PC-9 (cell line): ENCODE results near the gene MTCL3.

Experiments used
- BruUV-seq: library from RNA; stranded (reverse); fragments of 400-500 nt; replicated peaks from 2 replicates; lab custom pipeline; 2021; lab: Mats Ljungman, UMichigan
- CTCF ChIA-PET: fragments of 300-600 bp; sonication (Branson Sonifier 250); formaldehyde crosslinking; loops from one replicate; lab custom pipeline; 2022; ENCODE audit warnings: antibody characterized with exemption; lab: Charles Lee
- POLR2A ChIA-PET: fragments of 300-600 bp; sonication (Branson Sonifier 250); formaldehyde crosslinking; loops from one replicate; lab custom pipeline; 2022; ENCODE audit warnings: antibody characterized with exemption; ENCODE audit not compliant: unreplicated experiment; lab: Charles Lee
- DNase-seq, 2 experiments: peaks; one replicate each; pipeline versions ENCODE4 v3.0.0 to v3.0.0-alpha.2; 2015 to 2022; ENCODE audit warnings: mixed read lengths in 1 of 2
- H2AFZ ChIP-seq: fragments of 200-600 bp; sonication (generic); 2 replicates; pipeline ENCODE4 v1.8.1; 2017; ENCODE audit warnings: antibody characterized with exemption
- H3F3A ChIP-seq: fragments of 200-600 bp; sonication (generic); 2 replicates; pipeline ENCODE4 v1.8.1; 2017; ENCODE audit warnings: antibody characterized with exemption, mild to moderate bottlenecking, low read depth; ENCODE audit not compliant: insufficient read depth
- H3K27ac ChIP-seq: fragments of 200-600 bp; sonication (generic); 2 replicates; pipeline ENCODE4 v1.6.1; 2016; ENCODE audit warnings: mixed run types
- H3K27me3 ChIP-seq: fragments of 200-600 bp; sonication (generic); 2 replicates; pipeline ENCODE4 v1.6.1; 2016; ENCODE audit warnings: low read depth, mixed run types; ENCODE audit not compliant: insufficient read depth
- H3K36me3 ChIP-seq: fragments of 200-600 bp; sonication (generic); 2 replicates; pipeline ENCODE4 v1.6.1; 2016; ENCODE audit warnings: low read depth, mixed run types
- H3K4me1 ChIP-seq: fragments of 200-600 bp; sonication (generic); replicated peaks from 2 replicates; pipeline ENCODE4 v1.6.1; 2016; ENCODE audit warnings: mixed run types; ENCODE audit not compliant: insufficient read depth
- H3K4me2 ChIP-seq: fragments of 200-600 bp; sonication (generic); 2 replicates; pipeline ENCODE4 v1.6.1; 2017; ENCODE audit warnings: mixed run types
- H3K4me3 ChIP-seq: fragments of 200-600 bp; sonication (generic); 2 replicates; pipeline ENCODE4 v1.6.1; 2016; ENCODE audit warnings: mixed run types
- H3K79me2 ChIP-seq: fragments of 200-600 bp; sonication (generic); 2 replicates; pipeline ENCODE4 v1.6.1; 2017; ENCODE audit warnings: low read depth, mixed run types
- H3K9me2 ChIP-seq: fragments of 200-600 bp; sonication (generic); 2 replicates; pipeline ENCODE4 v1.8.1; 2017; ENCODE audit warnings: mild to moderate bottlenecking; ENCODE audit not compliant: insufficient read depth
- H3K9me3 ChIP-seq: fragments of 200-600 bp; sonication (generic); 2 replicates; pipeline ENCODE4 v1.8.1; 2016; ENCODE audit warnings: low read depth; ENCODE audit not compliant: insufficient read depth
- H4K20me1 ChIP-seq: fragments of 200-600 bp; sonication (generic); 2 replicates; pipeline ENCODE4 v1.8.1; 2017; ENCODE audit not compliant: insufficient read depth
- CTCF ChIP-seq: fragments of 200-600 bp; sonication (generic); conservative IDR thresholded peaks from 2 replicates; pipeline ENCODE4 v1.6.1; 2017; ENCODE audit warnings: mixed run types, antibody characterized with exemption, mild to moderate bottlenecking, moderate library complexity
- EZH2 ChIP-seq: fragments of 200-600 bp; sonication (generic); IDR thresholded peaks from 2 replicates; pipeline ENCODE4 v1.8.0; 2017; ENCODE audit warnings: antibody characterized with exemption, low read depth
- intact Hi-C: fragments of 100-400 bp; cut with micrococcal nuclease; formaldehyde crosslinking; loops from one replicate; pipeline ENCODE4 v1.10.0; 2022; ENCODE audit not compliant: unreplicated experiment

The MTCL3 gene

GRCh38 chr6:127460465-127460864, 58.7 kb downstream of the MTCL3 start:
- intact Hi-C loops, result loop anchor here (10.0 kb wide), 2 partner anchors 184 to 234 kb away; no protein-coding TSS in a partner anchor
- Histone ChIP-seq H3K27me3 (no peaks in the 10 kb centered on the region), H2AFZ (no peak overlapping the region), H3K4me3 (no peak overlapping the region), H3K27ac (no peak overlapping the region), H3K79me2 (no peaks in the 10 kb centered on the region), H3K9me3 (no peaks in the 10 kb centered on the region), H3K36me3 (no peaks in the 10 kb centered on the region), H4K20me1 (no peaks in the 10 kb centered on the region), H3K4me1 (no peaks in the 10 kb centered on the region), H3K4me2 (no peak overlapping the region), H3K9me2 (no peaks in the 10 kb centered on the region), H3F3A (no peaks in the 10 kb centered on the region)
- ChIA-PET POLR2A (no interaction called here), CTCF (interaction anchor here (0.7 to 1.1 kb wide), 2 partner anchors 9 to 13 kb away, joined by 3 to 5 read pairs; no protein-coding TSS in a partner anchor)
- DNase-seq, result no peak
- TF ChIP-seq CTCF, result no peak
- TF ChIP-seq EZH2, result no peak
- no TSS peak for BruUV-seq

GRCh38 chr6:127459231-127459641, 59.9 kb downstream of the MTCL3 start, which contains the start of gene KIAA0408:
KIAA0408 (minus strand) TSS chr6:127459389; CDS start chr6:127453981, 5,408 bp downstream.
- Histone ChIP-seq H4K20me1 (no peaks in the 10 kb centered on the region), H2AFZ (no peak within 1 kb of the TSS), H3K27ac (no peak within 1 kb of the TSS), H3K9me3 (no peaks in the 10 kb centered on the region), H3K79me2 (no peaks in the 10 kb centered on the region), H3K4me3 (no peak within 1 kb of the TSS), H3K4me1 (no peaks in the 10 kb centered on the region), H3K36me3 (no peaks in the 10 kb centered on the region), H3F3A (no peaks in the 10 kb centered on the region), H3K9me2 (no peaks in the 10 kb centered on the region), H3K27me3 (no peaks in the 10 kb centered on the region), H3K4me2 (no peak within 1 kb of the TSS)
- no peak for TF ChIP-seq CTCF
- POLR2A ChIA-PET, result no interaction called here
- DNase-seq, result no peak
- intact Hi-C loops, result no loop called here
- CTCF ChIA-PET, result no interaction called here
- BruUV-seq, result no TSS peak

- Histone ChIP-seq H3K4me1 (no peaks in the 10 kb centered on the region), H3K27ac (no peak overlapping the region), H3K9me2 (no peaks in the 10 kb centered on the region), H3K36me3 (no peaks in the 10 kb centered on the region), H3K4me3 (no peak overlapping the region), H3K27me3 (no peaks in the 10 kb centered on the region), H4K20me1 (no peaks in the 10 kb centered on the region), H3K4me2 (no peak overlapping the region), H3K9me3 (no peaks in the 10 kb centered on the region), H3K79me2 (no peaks in the 10 kb centered on the region), H3F3A (no peaks in the 10 kb centered on the region), H2AFZ (no peak overlapping the region)
- no TSS peak for BruUV-seq
- no peak for DNase-seq
- TF ChIP-seq CTCF (no peak), EZH2 (no peak)
- ChIA-PET CTCF (interaction anchor here (0.6 kb wide), 1 partner anchor 192 kb away, joined by 4 read pairs; the partner anchor contains the start of gene RNF146), POLR2A (no interaction called here)
- intact Hi-C loops, result no loop called here
These were observed 60.3 kb downstream of the MTCL3 start for GRCh38 chr6:127458817-127459216.
